ENCODE measurements around the gene BCKDK. TPM values are rescaled to one million over a fixed set of nuclear protein-coding genes. Genes with fewer than 3 reads are reported as not detected.

BCKDK gene
- total RNA-seq, 1 experiment from 2014 or later, result 60.4 TPM

DNA sequence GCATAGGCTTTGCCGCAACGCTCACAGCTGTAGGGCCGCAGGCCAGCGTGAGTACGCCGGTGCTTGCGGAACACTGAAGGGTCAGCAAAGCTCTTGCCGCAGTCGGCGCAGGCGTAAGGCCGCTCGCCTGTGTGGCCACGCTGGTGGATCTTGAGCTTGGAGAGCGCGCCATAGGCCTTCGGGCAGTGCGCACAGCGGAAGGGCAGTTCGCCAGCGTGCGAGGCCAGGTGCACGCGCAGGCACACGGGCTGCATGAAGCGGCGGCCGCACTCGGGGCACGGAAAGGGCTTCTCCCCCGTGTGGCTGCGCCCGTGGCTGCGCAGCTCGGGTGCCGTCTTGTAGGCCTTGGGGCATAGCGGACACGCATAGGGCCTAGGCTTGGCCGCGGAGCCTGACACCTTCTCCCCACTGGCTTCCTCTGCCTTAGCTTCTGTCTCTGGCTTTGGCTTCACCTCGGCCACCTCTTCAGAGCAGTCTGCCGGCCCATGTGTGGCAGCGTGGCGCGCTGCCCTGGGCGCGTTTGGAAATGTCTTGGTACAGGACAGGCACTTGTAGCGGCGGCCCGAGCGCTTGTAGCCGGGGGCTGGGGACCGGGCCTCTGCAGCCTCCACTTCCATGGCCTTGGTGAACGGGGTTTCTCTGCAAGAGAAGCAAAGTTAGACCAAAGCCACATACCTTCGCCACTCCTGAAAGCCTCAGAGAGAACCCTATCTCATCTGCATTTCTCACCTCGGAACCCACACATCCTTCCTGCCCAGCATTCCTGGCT lies 44.2 kb upstream of the BCKDK start:
- no TSS peak for BruUV-seq (replicated peaks)
- DNase-seq (ENCODE audit: low read depth, low spot score), result no peak
- intact Hi-C loops (cut with micrococcal nuclease; ENCODE audit: unreplicated experiment) (no loop called here), in situ Hi-C loops (cut with HindIII; ENCODE audit: low pct_unique_long_range_greater_than_20kb, low sequenced_read_pairs) (no loop called here)
- no peaks in the 10 kb centered on the region for H3K9me3 ChIP-seq (ENCODE audit: control insufficient read depth, insufficient read depth, low read depth, low read length)
- ChIA-PET POLR2A (no interaction called here), CTCF (no interaction called here)
- H3K27me3 ChIP-seq (ENCODE audit: control insufficient read depth, insufficient read depth, low read length), result no peaks in the 10 kb centered on the region
- no peaks in the 10 kb centered on the region for H3K36me3 ChIP-seq (ENCODE audit: control insufficient read depth, insufficient read depth, low read length)
- no peaks in the 10 kb centered on the region for H3K4me1 ChIP-seq (ENCODE audit: control insufficient read depth, insufficient read depth, low read length)
- no peak for TF ChIP-seq POLR2AphosphoS5 (IDR thresholded peaks at IDR 0.05; ENCODE audit: low read depth, low read length)
- no peak for TF ChIP-seq SIN3A (IDR thresholded peaks at IDR 0.05; ENCODE audit: borderline replicate concordance, insufficient read depth, low read depth, low read length)
- TF ChIP-seq CTCF (IDR thresholded peaks at IDR 0.05), result no peak
- TF ChIP-seq, protein P1, sequence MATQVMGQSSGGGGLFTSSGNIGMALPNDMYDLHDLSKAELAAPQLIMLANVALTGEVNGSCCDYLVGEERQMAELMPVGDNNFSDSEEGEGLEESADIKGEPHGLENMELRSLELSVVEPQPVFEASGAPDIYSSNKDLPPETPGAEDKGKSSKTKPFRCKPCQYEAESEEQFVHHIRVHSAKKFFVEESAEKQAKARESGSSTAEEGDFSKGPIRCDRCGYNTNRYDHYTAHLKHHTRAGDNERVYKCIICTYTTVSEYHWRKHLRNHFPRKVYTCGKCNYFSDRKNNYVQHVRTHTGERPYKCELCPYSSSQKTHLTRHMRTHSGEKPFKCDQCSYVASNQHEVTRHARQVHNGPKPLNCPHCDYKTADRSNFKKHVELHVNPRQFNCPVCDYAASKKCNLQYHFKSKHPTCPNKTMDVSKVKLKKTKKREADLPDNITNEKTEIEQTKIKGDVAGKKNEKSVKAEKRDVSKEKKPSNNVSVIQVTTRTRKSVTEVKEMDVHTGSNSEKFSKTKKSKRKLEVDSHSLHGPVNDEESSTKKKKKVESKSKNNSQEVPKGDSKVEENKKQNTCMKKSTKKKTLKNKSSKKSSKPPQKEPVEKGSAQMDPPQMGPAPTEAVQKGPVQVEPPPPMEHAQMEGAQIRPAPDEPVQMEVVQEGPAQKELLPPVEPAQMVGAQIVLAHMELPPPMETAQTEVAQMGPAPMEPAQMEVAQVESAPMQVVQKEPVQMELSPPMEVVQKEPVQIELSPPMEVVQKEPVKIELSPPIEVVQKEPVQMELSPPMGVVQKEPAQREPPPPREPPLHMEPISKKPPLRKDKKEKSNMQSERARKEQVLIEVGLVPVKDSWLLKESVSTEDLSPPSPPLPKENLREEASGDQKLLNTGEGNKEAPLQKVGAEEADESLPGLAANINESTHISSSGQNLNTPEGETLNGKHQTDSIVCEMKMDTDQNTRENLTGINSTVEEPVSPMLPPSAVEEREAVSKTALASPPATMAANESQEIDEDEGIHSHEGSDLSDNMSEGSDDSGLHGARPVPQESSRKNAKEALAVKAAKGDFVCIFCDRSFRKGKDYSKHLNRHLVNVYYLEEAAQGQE (IDR thresholded peaks at IDR 0.05; ENCODE audit: insufficient read depth in 1 of 2, low read depth in 2 of 2, low read length in 1 of 2), result no peak
- no peak for TF ChIP-seq TCF7L2 (IDR thresholded peaks at IDR 0.05; ENCODE audit: low read depth, low read length)
- H3K27ac ChIP-seq (ENCODE audit: low read length), result no peak overlapping the region
- no peak overlapping the region for H3K4me3 ChIP-seq (ENCODE audit: low read depth in 2 of 2, low read length in 2 of 2)
- ATAC-seq, result peak; percentile 22; the same call in 1 of the 2 replicates

DNA sequence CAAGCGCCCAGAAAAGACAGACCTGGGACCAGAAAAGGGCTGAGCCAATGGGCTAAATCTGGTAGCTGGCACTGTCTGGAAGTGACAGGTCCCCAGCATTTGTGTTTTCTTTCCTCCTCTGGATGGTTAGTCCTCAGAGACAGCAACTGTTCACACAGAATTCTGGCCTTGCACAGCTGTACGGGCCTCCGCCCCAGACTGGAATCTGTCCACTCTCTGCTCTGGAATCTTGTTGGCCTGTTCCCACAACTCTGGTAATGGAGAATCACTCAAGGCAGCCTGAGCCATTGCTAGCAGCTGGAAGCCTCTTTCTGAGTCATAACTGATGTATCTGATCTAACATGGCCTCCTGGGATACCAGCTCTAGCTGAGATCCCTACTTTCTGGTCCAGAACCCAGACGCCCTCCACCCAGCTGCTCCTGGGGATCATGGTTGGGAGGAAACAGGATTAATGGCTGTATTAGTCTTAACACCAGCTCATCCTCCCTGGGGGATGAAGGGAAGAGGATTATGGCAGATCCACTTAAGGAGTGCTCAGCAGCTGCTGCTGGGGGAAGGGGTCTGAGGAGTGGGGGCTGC lies 43.2 kb upstream of the BCKDK start:
- in situ Hi-C loops (cut with HindIII; ENCODE audit: low pct_unique_long_range_greater_than_20kb, low sequenced_read_pairs) (no loop called here), intact Hi-C loops (cut with micrococcal nuclease; ENCODE audit: unreplicated experiment) (no loop called here)
- POLR2A ChIA-PET, result interaction anchor here (0.6 to 0.7 kb wide), 2 partner anchors 8 to 67 kb away, joined by 4 to 7 read pairs; no protein-coding TSS in a partner anchor
- Histone ChIP-seq H3K36me3 (ENCODE audit: control insufficient read depth, insufficient read depth, low read length) (no peaks in the 10 kb centered on the region), H3K27me3 (ENCODE audit: control insufficient read depth, insufficient read depth, low read length) (no peaks in the 10 kb centered on the region), H3K4me3 (ENCODE audit: low read depth in 2 of 2, low read length in 2 of 2) (no peak overlapping the region), H3K4me1 (ENCODE audit: control insufficient read depth, insufficient read depth, low read length) (no peaks in the 10 kb centered on the region), H3K27ac (ENCODE audit: low read length) (0 out of 2 replicates have a peak overlapping the region, but pooled peaks have one; percentile 23), H3K9me3 (ENCODE audit: control insufficient read depth, insufficient read depth, low read depth, low read length) (no peaks in the 10 kb centered on the region)
- ATAC-seq, result peak; percentile 31; the same call in 1 of the 2 replicates
- TF ChIP-seq TCF7L2 (IDR thresholded peaks at IDR 0.05; ENCODE audit: low read depth, low read length), result no peak
- TF ChIP-seq, protein P1 (IDR thresholded peaks at IDR 0.05; ENCODE audit: insufficient read depth in 1 of 2, low read depth in 2 of 2, low read length in 1 of 2), result no peak
- TF ChIP-seq POLR2AphosphoS5 (IDR thresholded peaks at IDR 0.05; ENCODE audit: low read depth, low read length), result no peak
- CTCF ChIA-PET, result no interaction called here
- no TSS peak for BruUV-seq (replicated peaks)
- DNase-seq (ENCODE audit: low read depth, low spot score), result no peak
